ENCODE results near the gene THSD4. TPM values are rescaled to one million over a fixed set of nuclear protein-coding genes. Genes with fewer than 3 reads are reported as not detected.

Gene THSD4
- total RNA-seq, 1 experiment from 2014 or later: 36.3 TPM

DNA sequence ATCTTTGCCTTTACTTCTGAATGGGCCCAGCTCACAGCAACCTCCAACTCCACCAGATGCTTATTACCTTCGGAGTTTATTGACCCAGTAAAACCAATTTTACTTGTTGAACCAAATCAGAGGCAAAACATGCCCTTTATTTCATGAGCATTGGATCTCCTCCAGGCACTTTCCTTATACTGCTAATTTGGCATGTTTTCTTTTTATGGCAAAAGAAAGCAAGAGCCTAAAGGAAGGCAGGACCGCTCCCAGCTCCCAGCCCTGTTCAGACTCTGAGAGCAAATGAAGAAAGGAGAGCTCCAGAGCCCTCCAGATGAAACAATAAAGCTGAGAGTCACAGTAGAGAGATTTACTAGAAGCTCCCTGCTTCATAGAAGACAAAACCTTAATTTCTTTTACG, 613.6 kb downstream of the THSD4 start:
- intact Hi-C loops (cut with micrococcal nuclease): no loop called here
- Mint-ChIP-seq H3K4me3 (ENCODE audit: unreplicated experiment) (no peak overlapping the region), H3K27me3 (ENCODE audit: insufficient read depth, unreplicated experiment) (no peaks in the 10 kb centered on the region), H3K4me1 (ENCODE audit: insufficient read depth, unreplicated experiment) (peaks cover 17% of the 10 kb centered on the region), H3K36me3 (ENCODE audit: insufficient read depth, unreplicated experiment) (peaks cover 5% of the 10 kb centered on the region), H3K9me3 (ENCODE audit: unreplicated experiment) (no peaks in the 10 kb centered on the region), H3K27ac (ENCODE audit: low read depth, unreplicated experiment) (no peak overlapping the region)
- ChIA-PET CTCF (interaction anchor here (0.6 to 2.3 kb wide), 10 partner anchors 15 to 283 kb away, joined by 3 to 11 read pairs (median 4); no protein-coding TSS in a partner anchor), POLR2A (interaction anchor here (0.6 to 0.9 kb wide), 3 partner anchors 73 to 1425 kb away, joined by 3 to 5 read pairs (median 4); no protein-coding TSS in a partner anchor)
- BruUV-seq (replicated peaks): no TSS peak
- TF ChIP-seq, protein P1, sequence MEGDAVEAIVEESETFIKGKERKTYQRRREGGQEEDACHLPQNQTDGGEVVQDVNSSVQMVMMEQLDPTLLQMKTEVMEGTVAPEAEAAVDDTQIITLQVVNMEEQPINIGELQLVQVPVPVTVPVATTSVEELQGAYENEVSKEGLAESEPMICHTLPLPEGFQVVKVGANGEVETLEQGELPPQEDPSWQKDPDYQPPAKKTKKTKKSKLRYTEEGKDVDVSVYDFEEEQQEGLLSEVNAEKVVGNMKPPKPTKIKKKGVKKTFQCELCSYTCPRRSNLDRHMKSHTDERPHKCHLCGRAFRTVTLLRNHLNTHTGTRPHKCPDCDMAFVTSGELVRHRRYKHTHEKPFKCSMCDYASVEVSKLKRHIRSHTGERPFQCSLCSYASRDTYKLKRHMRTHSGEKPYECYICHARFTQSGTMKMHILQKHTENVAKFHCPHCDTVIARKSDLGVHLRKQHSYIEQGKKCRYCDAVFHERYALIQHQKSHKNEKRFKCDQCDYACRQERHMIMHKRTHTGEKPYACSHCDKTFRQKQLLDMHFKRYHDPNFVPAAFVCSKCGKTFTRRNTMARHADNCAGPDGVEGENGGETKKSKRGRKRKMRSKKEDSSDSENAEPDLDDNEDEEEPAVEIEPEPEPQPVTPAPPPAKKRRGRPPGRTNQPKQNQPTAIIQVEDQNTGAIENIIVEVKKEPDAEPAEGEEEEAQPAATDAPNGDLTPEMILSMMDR (IDR thresholded peaks at IDR 0.05; ENCODE audit: unreplicated experiment): no peak
- no peak for DNase-seq (ENCODE audit: unreplicated experiment)

DNA sequence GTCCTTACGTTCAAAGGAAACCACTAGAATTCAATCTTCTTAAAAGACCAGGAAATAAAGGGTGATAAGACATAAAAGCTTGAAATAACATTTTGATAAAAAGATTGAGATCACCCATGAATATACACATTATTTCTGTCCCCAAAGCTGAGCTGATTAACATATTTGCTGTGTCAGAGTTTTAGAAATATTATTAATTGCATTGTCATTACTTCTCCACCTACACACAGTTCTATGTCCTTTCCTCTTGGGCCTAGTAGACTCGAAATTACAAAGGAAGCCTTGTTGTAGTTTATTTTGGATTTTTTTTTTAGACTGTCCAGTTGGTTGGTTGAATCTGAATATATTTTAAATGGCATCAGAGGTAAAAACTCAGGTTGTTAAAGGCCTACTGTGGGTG, 614.0 kb downstream of the THSD4 start:
- no peak for DNase-seq (ENCODE audit: unreplicated experiment)
- Mint-ChIP-seq H3K4me1 (ENCODE audit: insufficient read depth, unreplicated experiment) (peaks cover 12% of the 10 kb centered on the region), H3K27me3 (ENCODE audit: insufficient read depth, unreplicated experiment) (no peaks in the 10 kb centered on the region), H3K27ac (ENCODE audit: low read depth, unreplicated experiment) (no peak overlapping the region), H3K4me3 (ENCODE audit: unreplicated experiment) (no peak overlapping the region), H3K36me3 (ENCODE audit: insufficient read depth, unreplicated experiment) (peaks cover 5% of the 10 kb centered on the region), H3K9me3 (ENCODE audit: unreplicated experiment) (no peaks in the 10 kb centered on the region)
- BruUV-seq (replicated peaks): no TSS peak
- POLR2A ChIA-PET: interaction anchor here (0.5 to 0.9 kb wide), 4 partner anchors 73 to 1426 kb away, joined by 3 to 5 read pairs (median 4); no protein-coding TSS in a partner anchor
- intact Hi-C loops (cut with micrococcal nuclease): no loop called here
- CTCF ChIA-PET: interaction anchor here (0.6 to 2.3 kb wide), 13 partner anchors 8 to 284 kb away, joined by 3 to 16 read pairs (median 5); no protein-coding TSS in a partner anchor
- TF ChIP-seq, protein P1 (IDR thresholded peaks at IDR 0.05; ENCODE audit: unreplicated experiment): no peak

DNA sequence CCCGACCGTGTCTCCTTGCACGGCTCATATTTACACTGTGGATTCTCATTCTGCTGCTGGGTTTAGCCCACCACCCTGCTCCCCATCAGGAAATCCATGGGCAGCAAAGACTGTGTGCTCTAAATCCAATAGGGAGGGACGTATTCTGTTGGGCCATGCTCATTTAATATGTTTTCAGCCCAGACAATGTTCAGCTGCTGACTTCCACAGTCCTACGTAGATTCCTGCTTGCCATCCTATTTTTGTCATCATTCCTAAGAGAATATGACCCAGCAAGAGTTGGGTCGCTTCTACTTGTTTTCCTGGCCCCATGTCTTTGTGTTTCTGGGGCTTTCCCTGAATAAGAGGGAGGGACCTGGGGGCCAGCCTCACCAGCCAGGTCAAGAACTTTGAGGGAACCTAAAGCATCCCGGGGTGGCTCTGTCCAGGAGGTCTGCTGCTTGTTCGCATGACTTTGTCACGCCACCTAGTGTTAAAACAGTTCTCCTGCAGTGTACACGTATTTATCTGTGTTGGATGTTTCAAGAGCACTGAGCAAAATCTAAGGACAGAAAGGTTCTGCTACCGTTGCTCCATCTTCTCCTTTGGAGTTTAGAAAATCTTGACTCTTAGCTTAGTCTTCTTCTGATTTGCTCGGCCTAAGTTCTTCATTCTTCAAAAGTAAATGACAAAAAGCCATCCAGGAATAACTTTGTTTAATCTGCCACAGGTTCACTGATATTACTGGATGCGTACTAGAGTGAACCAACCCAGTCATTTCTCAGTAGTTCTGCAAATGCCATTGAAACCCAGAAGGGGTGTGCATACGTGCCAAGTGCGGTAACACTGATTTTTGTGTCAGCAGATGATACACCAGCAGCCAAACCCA, 615.2 kb downstream of the THSD4 start:
- intact Hi-C loops (cut with micrococcal nuclease): loop anchor here (1.0 to 5.0 kb wide), 3 partner anchors 197 to 758 kb away; no protein-coding TSS in a partner anchor
- H3K36me3 Mint-ChIP-seq (ENCODE audit: insufficient read depth, unreplicated experiment): peaks cover 5% of the 10 kb centered on the region
- no TSS peak for BruUV-seq (replicated peaks)
- H3K4me3 Mint-ChIP-seq (ENCODE audit: unreplicated experiment): no peak overlapping the region
- ChIA-PET POLR2A (no interaction called here), CTCF (interaction anchor here (0.5 to 2.3 kb wide), 35 partner anchors 8 to 663 kb away, joined by 3 to 16 read pairs (median 3); no protein-coding TSS in a partner anchor)
- TF ChIP-seq, protein P1 (IDR thresholded peaks at IDR 0.05; ENCODE audit: unreplicated experiment): peak; percentile 54
- DNase-seq (ENCODE audit: unreplicated experiment): peak; percentile 72
- no peaks in the 10 kb centered on the region for H3K27me3 Mint-ChIP-seq (ENCODE audit: insufficient read depth, unreplicated experiment)
- H3K27ac Mint-ChIP-seq (ENCODE audit: low read depth, unreplicated experiment): no peak overlapping the region
- H3K4me1 Mint-ChIP-seq (ENCODE audit: insufficient read depth, unreplicated experiment): peaks cover 2% of the 10 kb centered on the region
- H3K9me3 Mint-ChIP-seq (ENCODE audit: unreplicated experiment): no peaks in the 10 kb centered on the region

DNA sequence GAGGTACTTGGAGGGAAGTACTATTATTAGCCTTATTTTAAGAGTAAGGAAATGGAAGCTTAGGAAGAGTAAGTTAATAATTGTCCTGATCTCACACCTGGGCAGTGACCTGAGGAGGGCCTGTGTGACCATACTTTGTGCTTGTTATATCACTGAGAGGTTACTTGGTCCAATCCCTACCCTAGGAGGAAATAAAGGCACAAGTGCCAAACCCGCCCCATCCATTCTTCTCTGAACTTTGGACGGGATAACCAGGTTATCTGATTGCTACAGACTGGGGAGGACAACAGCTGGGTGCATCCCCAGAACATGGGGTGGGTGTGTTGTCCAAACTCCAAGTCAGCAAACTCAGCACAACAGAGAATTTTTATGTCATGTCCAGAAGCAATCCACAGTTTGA, 617.4 kb downstream of the THSD4 start:
- POLR2A ChIA-PET: interaction anchor here (0.7 kb wide), 1 partner anchor 159 kb away, joined by 3 read pairs; no protein-coding TSS in a partner anchor
- H3K27me3 Mint-ChIP-seq (ENCODE audit: insufficient read depth, unreplicated experiment): no peaks in the 10 kb centered on the region
- no peak for DNase-seq (ENCODE audit: unreplicated experiment)
- CTCF ChIA-PET: interaction anchor here (0.7 to 2.8 kb wide), 8 partner anchors 11 to 424 kb away, joined by 3 to 17 read pairs (median 4); no protein-coding TSS in a partner anchor
- TF ChIP-seq, protein P1 (IDR thresholded peaks at IDR 0.05; ENCODE audit: unreplicated experiment): no peak
- no peaks in the 10 kb centered on the region for H3K9me3 Mint-ChIP-seq (ENCODE audit: unreplicated experiment)
- H3K4me3 Mint-ChIP-seq (ENCODE audit: unreplicated experiment): no peak overlapping the region
- intact Hi-C loops (cut with micrococcal nuclease): loop anchor here (1.0 to 5.0 kb wide), 2 partner anchors 157 to 760 kb away; no protein-coding TSS in a partner anchor
- H3K4me1 Mint-ChIP-seq (ENCODE audit: insufficient read depth, unreplicated experiment): no peaks in the 10 kb centered on the region
- H3K27ac Mint-ChIP-seq (ENCODE audit: low read depth, unreplicated experiment): no peak overlapping the region
- no TSS peak for BruUV-seq (replicated peaks)
- H3K36me3 Mint-ChIP-seq (ENCODE audit: insufficient read depth, unreplicated experiment): peaks cover 5% of the 10 kb centered on the region

All from MCF 10A (cell line).